Myocyte (in vitro differentiated cells): ENCODE results near the gene ZNF681. TPM values are rescaled to one million over a fixed set of nuclear protein-coding genes. Genes with fewer than 3 reads are reported as not detected.
"Not testable (repeated sequence)": the region's sequence is repeated elsewhere in the genome, so short reads cannot be mapped to it uniquely, and the experiment has no call there.

Experiments used
- DNase-seq: peaks from one replicate; pipeline ENCODE4 v3.0.0-alpha.2; 2012; ENCODE audit warnings: low read depth
- total RNA-seq: library from RNA; depleted of rRNA; stranded (reverse); fragments of >200 nt; gene quantifications from 2 replicates; pipeline ENCODE4 v1.2.3, GENCODE V29; 2014

ZNF681 gene
- total RNA-seq, 1 donor from 2014 or later = 1.2 TPM

DNA sequence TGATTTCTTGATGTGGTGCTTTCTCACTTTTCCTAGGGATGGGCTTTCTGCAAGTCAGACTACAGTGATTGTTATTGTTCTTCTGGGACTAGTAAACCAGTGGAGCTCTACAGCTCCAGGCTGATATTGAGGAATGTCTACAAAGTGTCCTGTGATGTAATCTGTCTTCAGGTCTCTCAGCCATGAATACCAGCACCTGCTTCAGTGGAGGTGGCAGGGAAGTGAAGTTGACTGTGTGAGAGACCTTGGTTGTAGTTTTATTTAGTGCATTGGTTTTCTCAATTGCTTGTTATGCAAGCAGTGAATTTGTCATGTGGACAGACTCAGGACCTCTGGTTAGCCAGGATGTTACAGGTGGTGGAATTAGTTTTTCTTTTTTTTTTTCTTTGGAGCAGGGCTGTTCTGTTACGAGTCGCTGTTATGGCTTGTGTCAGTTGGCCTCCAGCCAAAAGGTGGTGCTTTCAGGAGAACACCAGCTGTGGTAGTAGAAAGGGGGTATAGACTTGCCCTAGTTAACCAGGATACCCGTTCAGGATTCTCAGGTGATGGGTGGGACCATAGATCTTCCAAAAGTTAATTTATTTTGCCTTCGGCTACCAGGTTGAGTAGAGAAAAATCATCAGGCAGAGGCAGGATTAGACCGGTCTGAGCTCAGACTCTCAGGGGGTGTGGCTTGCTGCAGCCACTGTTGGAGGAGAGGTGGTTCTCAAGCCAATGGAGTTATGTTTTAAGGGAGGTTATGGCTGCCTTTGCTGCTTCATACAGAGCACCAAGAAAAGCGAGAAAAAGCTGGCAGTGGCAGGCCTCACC, 59.8 kb downstream of the ZNF681 start:
- no peak for DNase-seq

DNA sequence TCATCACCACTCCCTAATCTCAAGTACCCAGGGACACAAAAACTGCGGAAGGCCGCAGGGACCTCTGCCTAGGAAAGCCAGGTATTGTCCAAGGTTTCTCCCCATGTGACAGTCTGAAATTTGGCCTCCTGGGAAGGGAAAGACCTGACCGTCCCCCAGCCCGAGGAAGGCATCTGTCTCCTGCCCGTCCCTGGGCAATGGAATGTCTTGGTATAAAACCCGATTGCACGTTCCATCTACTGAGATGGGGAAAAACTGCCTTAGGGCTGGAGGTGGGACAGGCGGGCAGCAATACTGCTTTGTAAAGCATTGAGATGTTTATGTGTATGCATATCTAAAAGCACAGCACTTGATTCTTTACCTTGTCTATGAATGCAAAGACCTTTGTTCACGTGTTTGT, 65.8 kb downstream of the ZNF681 start:
- DNase-seq = not testable (repeated sequence)

Other genes starting within 250 kb of the ZNF681 start
- 13.2 and 16.6 TPM in 2 replicates for gene ZNF675, start 71.7 kb downstream of the ZNF681 start, total RNA-seq
- gene ZNF726, start 156.0 kb upstream of the ZNF681 start, total RNA-seq = 0.62 and 1.1 TPM in 2 replicates